Measurements from ENCODE around the gene CD99. TPM values are rescaled to one million over a fixed set of nuclear protein-coding genes. Genes with fewer than 3 reads are reported as not detected.
"Not testable (repeated sequence)": the region's sequence is repeated elsewhere in the genome, so short reads cannot be mapped to it uniquely, and the experiment has no call there.

CD99 gene
- total RNA-seq, 3 donors from 2014 or later (not counting 1 experiment from before 2014, with no cell fraction given) = 312 to 340 (median 333) TPM

DNA sequence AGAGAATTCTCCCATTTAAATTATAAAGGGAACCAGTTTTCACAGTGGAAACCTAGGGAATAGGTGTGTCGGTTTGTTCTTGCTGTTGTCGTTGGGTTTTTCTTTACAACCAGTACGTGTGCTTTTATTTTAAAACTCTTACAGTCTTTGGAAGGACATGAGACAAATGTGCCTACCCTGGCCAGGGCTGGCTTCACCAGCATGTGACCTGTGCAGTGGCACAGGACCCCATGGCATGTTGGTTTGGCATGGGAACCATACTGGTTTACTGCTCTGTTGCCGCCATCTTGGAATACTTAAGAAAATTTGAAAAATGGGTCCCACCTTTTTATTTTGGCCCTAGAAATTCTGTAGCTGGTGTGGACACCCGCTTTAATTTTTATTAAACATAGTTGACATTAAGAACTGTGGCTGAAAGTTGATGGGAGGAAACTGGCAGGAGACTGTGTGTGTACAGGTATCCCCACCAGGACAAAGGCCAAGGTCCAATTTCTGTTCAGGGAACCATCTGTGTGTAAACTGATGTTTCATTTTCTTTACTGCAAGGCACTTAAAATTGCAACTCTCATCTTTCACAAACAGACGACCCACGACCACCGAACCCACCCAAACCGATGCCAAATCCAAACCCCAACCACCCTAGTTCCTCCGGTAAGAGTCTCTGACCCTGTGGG, 28.8 kb downstream of the CD99 start:
- Histone ChIP-seq H3K27me3 (ENCODE audit: control insufficient read depth, insufficient read depth, low read length) (no peaks in the 10 kb centered on the region), H3K4me3 (ENCODE audit: low read length) (no peak overlapping the region), H3K4me1 (ENCODE audit: control insufficient read depth, insufficient read depth, low read length) (peaks cover 1% of the 10 kb centered on the region), H3K9me3 (ENCODE audit: control insufficient read depth, insufficient read depth, low read length) (no peaks in the 10 kb centered on the region), H3K27ac (ENCODE audit: low read length) (no peak overlapping the region), H3K36me3 (ENCODE audit: control insufficient read depth, insufficient read depth, low read length) (peaks cover 77% of the 10 kb centered on the region)
- Mint-ChIP-seq H3K27ac (peak overlapping the region; percentile 70 to 71), H3K27me3 (ENCODE audit: low read depth in 2 of 2) (no peaks in the 10 kb centered on the region), H3K4me3 (no peak overlapping the region), H3K9me3 (no peaks in the 10 kb centered on the region), H3K36me3 (peaks cover 13% of the 10 kb centered on the region), H3K4me1 (peaks cover 10 to 24% of the 10 kb centered on the region in 2 donors)
- 94% methylated on average over 10 of the region's 10 CpGs for WGBS (ENCODE audit: insufficient coverage)
- DNase-seq = no peak
- intact Hi-C loops (cut with micrococcal nuclease) = no loop called here
- TF ChIP-seq, protein P1, sequence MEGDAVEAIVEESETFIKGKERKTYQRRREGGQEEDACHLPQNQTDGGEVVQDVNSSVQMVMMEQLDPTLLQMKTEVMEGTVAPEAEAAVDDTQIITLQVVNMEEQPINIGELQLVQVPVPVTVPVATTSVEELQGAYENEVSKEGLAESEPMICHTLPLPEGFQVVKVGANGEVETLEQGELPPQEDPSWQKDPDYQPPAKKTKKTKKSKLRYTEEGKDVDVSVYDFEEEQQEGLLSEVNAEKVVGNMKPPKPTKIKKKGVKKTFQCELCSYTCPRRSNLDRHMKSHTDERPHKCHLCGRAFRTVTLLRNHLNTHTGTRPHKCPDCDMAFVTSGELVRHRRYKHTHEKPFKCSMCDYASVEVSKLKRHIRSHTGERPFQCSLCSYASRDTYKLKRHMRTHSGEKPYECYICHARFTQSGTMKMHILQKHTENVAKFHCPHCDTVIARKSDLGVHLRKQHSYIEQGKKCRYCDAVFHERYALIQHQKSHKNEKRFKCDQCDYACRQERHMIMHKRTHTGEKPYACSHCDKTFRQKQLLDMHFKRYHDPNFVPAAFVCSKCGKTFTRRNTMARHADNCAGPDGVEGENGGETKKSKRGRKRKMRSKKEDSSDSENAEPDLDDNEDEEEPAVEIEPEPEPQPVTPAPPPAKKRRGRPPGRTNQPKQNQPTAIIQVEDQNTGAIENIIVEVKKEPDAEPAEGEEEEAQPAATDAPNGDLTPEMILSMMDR (IDR thresholded peaks at IDR 0.05) = no peak
- ATAC-seq = no peak

DNA sequence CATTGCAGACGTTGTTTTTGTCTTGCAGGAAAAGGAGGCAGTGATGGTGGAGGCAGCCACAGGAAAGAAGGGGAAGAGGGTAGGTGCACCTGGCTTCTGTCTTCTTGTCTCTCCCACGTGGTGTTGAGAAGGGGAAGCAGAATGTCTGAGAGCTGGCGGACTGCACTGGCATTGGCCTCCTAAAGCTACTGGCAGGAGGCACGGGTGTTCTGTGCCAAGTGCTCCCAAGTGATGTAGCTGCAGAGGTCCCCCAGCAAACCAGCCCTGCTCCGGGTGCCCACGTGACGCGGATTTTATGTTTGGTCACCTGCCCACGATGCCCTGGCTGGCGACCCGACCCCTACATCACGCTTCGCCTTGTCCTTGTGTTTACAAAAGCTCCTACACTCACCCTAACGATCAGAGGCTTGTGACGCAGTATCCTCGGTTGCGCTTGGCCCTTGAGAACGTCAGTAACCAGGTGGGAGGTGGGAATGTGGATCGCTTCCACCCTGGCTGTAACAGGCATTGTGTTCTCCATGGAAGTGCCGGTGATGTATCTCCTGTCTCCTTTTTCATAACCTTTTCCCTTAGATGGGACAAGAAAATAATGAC, 32.3 kb downstream of the CD99 start:
- no peaks in the 10 kb centered on the region for H3K27me3 Mint-ChIP-seq (ENCODE audit: low read depth in 2 of 2)
- Histone ChIP-seq H3K36me3 (ENCODE audit: control insufficient read depth, insufficient read depth, low read length) (peaks cover 84% of the 10 kb centered on the region), H3K4me1 (ENCODE audit: control insufficient read depth, insufficient read depth, low read length) (no peaks in the 10 kb centered on the region), H3K9me3 (ENCODE audit: control insufficient read depth, insufficient read depth, low read length) (no peaks in the 10 kb centered on the region), H3K4me3 (ENCODE audit: low read length) (no peak overlapping the region), H3K27ac (ENCODE audit: low read length) (no peak overlapping the region), H3K27me3 (ENCODE audit: control insufficient read depth, insufficient read depth, low read length) (no peaks in the 10 kb centered on the region)
- ATAC-seq (no peak), DNase-seq (no peak)
- H3K36me3 Mint-ChIP-seq = peaks cover 16% of the 10 kb centered on the region
- no peaks in the 10 kb centered on the region for H3K9me3 Mint-ChIP-seq
- intact Hi-C loops (cut with micrococcal nuclease) = no loop called here
- H3K4me1 Mint-ChIP-seq = peaks cover 0 to 5% of the 10 kb centered on the region in 2 donors
- no peak overlapping the region for H3K4me3 Mint-ChIP-seq
- TF ChIP-seq, protein P1 (IDR thresholded peaks at IDR 0.05) = no peak
- H3K27ac Mint-ChIP-seq = no peak overlapping the region
- 91% methylated on average over 19 of the region's 20 CpGs for WGBS (ENCODE audit: insufficient coverage)

- ATAC-seq; intact Hi-C loops (cut with micrococcal nuclease): not testable (repeated sequence)
Measured at GRCh38 chrX:2727264-2727663, 36.2 kb downstream of the CD99 start.

GRCh38 chrX:2732076-2732475, 41.0 kb downstream of the CD99 start:
- Histone ChIP-seq H3K4me3 (ENCODE audit: low read length) (no peak overlapping the region), H3K9me3 (ENCODE audit: control insufficient read depth, insufficient read depth, low read length) (no peaks in the 10 kb centered on the region), H3K4me1 (ENCODE audit: control insufficient read depth, insufficient read depth, low read length) (peaks cover 6% of the 10 kb centered on the region), H3K36me3 (ENCODE audit: control insufficient read depth, insufficient read depth, low read length) (peaks cover 45% of the 10 kb centered on the region), H3K27ac (ENCODE audit: low read length) (no peak overlapping the region), H3K27me3 (ENCODE audit: control insufficient read depth, insufficient read depth, low read length) (no peaks in the 10 kb centered on the region)
- ATAC-seq (peak in 1 of 3 donors; percentile 57), DNase-seq (no peak)
- Mint-ChIP-seq H3K27ac (peak overlapping the region; percentile 29 to 37), H3K4me3 (peak overlapping the region; percentile 60), H3K4me1 (peaks cover 22 to 26% of the 10 kb centered on the region in 2 donors), H3K9me3 (no peaks in the 10 kb centered on the region), H3K36me3 (peaks cover 23% of the 10 kb centered on the region), H3K27me3 (ENCODE audit: low read depth in 2 of 2) (no peaks in the 10 kb centered on the region)
- WGBS (ENCODE audit: insufficient coverage) = 29% methylated on average over 9 of the region's 9 CpGs
- TF ChIP-seq, protein P1 (IDR thresholded peaks at IDR 0.05) = no peak
- intact Hi-C loops (cut with micrococcal nuclease) = no loop called here

More at GRCh38 chrX:2727264-2727663, 36.2 kb downstream of the CD99 start:
- not testable (repeated sequence) for H3K27ac Mint-ChIP-seq; H3K27me3 ChIP-seq (ENCODE audit: control insufficient read depth, insufficient read depth, low read length); H3K27me3 Mint-ChIP-seq (ENCODE audit: low read depth in 2 of 2); DNase-seq; H3K9me3 ChIP-seq (ENCODE audit: control insufficient read depth, insufficient read depth, low read length); H3K27ac ChIP-seq (ENCODE audit: low read length); H3K4me3 Mint-ChIP-seq; H3K4me1 ChIP-seq (ENCODE audit: control insufficient read depth, insufficient read depth, low read length); H3K4me3 ChIP-seq (ENCODE audit: low read length); H3K9me3 Mint-ChIP-seq
- peaks cover 70% of the 10 kb centered on the region for H3K36me3 ChIP-seq (ENCODE audit: control insufficient read depth, insufficient read depth, low read length)
- Mint-ChIP-seq H3K4me1 (peaks cover 9 to 14% of the 10 kb centered on the region in 2 donors), H3K36me3 (peaks cover 13% of the 10 kb centered on the region)
- 89% methylated on average over 8 of the region's 11 CpGs for WGBS (ENCODE audit: insufficient coverage)

Measured in natural killer cell (primary cell).